Caco-2 (cell line): ENCODE measurements around the gene PKP3. TPM values are rescaled to one million over a fixed set of nuclear protein-coding genes. Genes with fewer than 3 reads are reported as not detected.

Source experiments
- BruUV-seq: library from RNA; stranded (reverse); fragments of 400-500 nt; replicated peaks from 2 replicates; lab custom pipeline; 2021; lab: Mats Ljungman, UMichigan
- CTCF ChIA-PET: fragments of 300-600 bp; sonication (Branson Sonifier 250); formaldehyde crosslinking; loops from one replicate; lab custom pipeline; 2022; ENCODE audit warnings: antibody characterized with exemption; lab: Charles Lee
- POLR2A ChIA-PET: fragments of 300-600 bp; sonication (Branson Sonifier 250); formaldehyde crosslinking; loops from one replicate; lab custom pipeline; 2022; ENCODE audit warnings: antibody characterized with exemption; lab: Charles Lee
- DNase-seq, 2 experiments: peaks; one replicate each; pipeline versions ENCODE4 v3.0.0 to v3.0.0-alpha.2; 2020 to 2022
- H3K27me3 ChIP-seq: replicated peaks from 2 replicates; pipeline ENCODE4 v1.6.0; 2011; ENCODE audit warnings: low read length; ENCODE audit not compliant: control insufficient read depth, insufficient read depth
- H3K36me3 ChIP-seq: 2 replicates; pipeline ENCODE4 v1.5.1; 2011; ENCODE audit warnings: low read length; ENCODE audit not compliant: control insufficient read depth, insufficient read depth
- H3K4me1 ChIP-seq: fragments of 250-450 bp; sonication (Bioruptor Pico); 2 replicates; pipeline ENCODE4 v1.5.1; 2020; ENCODE audit warnings: mild to moderate bottlenecking
- H3K4me3 ChIP-seq: 2 replicates; pipeline ENCODE4 v1.5.1; 2011; ENCODE audit warnings: low read depth, mild to moderate bottlenecking, control low read depth, low read length
- H3K9me3 ChIP-seq: fragments of 250-450 bp; sonication (Bioruptor Pico); 2 replicates; pipeline ENCODE4 v1.5.1; 2020; ENCODE audit warnings: mild to moderate bottlenecking, moderate library complexity
- H3K27ac Mint-ChIP-seq: one replicate; pipeline ENCODE4 v1.8.0; 2022; ENCODE audit warnings: mixed read lengths; ENCODE audit not compliant: unreplicated experiment
- H3K27me3 Mint-ChIP-seq: one replicate; pipeline ENCODE4 v1.8.0; 2022; ENCODE audit warnings: mixed read lengths; ENCODE audit not compliant: insufficient read depth, unreplicated experiment
- H3K36me3 Mint-ChIP-seq: one replicate; pipeline ENCODE4 v1.8.0; 2022; ENCODE audit warnings: mild to moderate bottlenecking, mixed read lengths; ENCODE audit not compliant: insufficient read depth, unreplicated experiment
- H3K4me1 Mint-ChIP-seq: one replicate; pipeline ENCODE4 v1.8.0; 2022; ENCODE audit warnings: low read depth, mixed read lengths; ENCODE audit not compliant: unreplicated experiment
- H3K4me3 Mint-ChIP-seq: one replicate; pipeline ENCODE4 v1.8.0; 2022; ENCODE audit warnings: mild to moderate bottlenecking, moderate library complexity, mixed read lengths; ENCODE audit not compliant: unreplicated experiment
- H3K9me3 Mint-ChIP-seq: one replicate; pipeline ENCODE4 v1.8.0; 2022; ENCODE audit warnings: mixed read lengths; ENCODE audit not compliant: unreplicated experiment
- intact Hi-C: fragments of 100-400 bp; cut with micrococcal nuclease; formaldehyde crosslinking; loops from one replicate; pipeline ENCODE4 v1.10.0; 2022; ENCODE audit not compliant: unreplicated experiment
- total RNA-seq: library from RNA; stranded (reverse); gene quantifications from 2 replicates; pipeline ENCODE4 v1.2.3, GENCODE V29; 2022
- TF ChIP-seq, protein P1 (sequence below), 2 experiments: fragments of 200-600 bp in 1 of 2; IDR thresholded peaks; 1 replicate in 1 of 2; 2 replicates in 1 of 2; pipeline versions ENCODE4 v1.5.1 to v1.8.0; 2011 to 2022; ENCODE audit warnings: antibody characterized with exemption in 1 of 2, control low read depth in 1 of 2, inconsistent platforms in 1 of 2, low read depth in 1 of 2, low read length in 1 of 2, mild to moderate bottlenecking in 1 of 2, moderate library complexity in 1 of 2; ENCODE audit not compliant: insufficient read depth in 1 of 2, severe bottlenecking in 1 of 2, unreplicated experiment in 1 of 2

PKP3 gene
- total RNA-seq, 1 experiment from 2014 or later = 149 TPM

- intact Hi-C loops = loop anchor here (5.0 kb wide), 1 partner anchor 51 kb away; the partner anchor contains the start of gene IFITM2
- no TSS peak for BruUV-seq
Measured at GRCh38 chr11:358129-358800, 35.7 kb upstream of the PKP3 start.

GRCh38 chr11:359181-359714, 34.8 kb upstream of the PKP3 start:
- no peak for DNase-seq
- peaks cover 8% of the 10 kb centered on the region for H3K4me1 ChIP-seq
- no peaks in the 10 kb centered on the region for H3K9me3 ChIP-seq
- Mint-ChIP-seq H3K27me3 (no peaks in the 10 kb centered on the region), H3K27ac (no peak overlapping the region), H3K4me3 (no peak overlapping the region), H3K4me1 (no peaks in the 10 kb centered on the region), H3K36me3 (no peaks in the 10 kb centered on the region), H3K9me3 (no peaks in the 10 kb centered on the region)
- no TSS peak for BruUV-seq
- intact Hi-C loops = loop anchor here (5.0 kb wide), 1 partner anchor 52 kb away; the partner anchor contains the start of gene IFITM2
- H3K36me3 ChIP-seq = no peaks in the 10 kb centered on the region
- TF ChIP-seq, protein P1, sequence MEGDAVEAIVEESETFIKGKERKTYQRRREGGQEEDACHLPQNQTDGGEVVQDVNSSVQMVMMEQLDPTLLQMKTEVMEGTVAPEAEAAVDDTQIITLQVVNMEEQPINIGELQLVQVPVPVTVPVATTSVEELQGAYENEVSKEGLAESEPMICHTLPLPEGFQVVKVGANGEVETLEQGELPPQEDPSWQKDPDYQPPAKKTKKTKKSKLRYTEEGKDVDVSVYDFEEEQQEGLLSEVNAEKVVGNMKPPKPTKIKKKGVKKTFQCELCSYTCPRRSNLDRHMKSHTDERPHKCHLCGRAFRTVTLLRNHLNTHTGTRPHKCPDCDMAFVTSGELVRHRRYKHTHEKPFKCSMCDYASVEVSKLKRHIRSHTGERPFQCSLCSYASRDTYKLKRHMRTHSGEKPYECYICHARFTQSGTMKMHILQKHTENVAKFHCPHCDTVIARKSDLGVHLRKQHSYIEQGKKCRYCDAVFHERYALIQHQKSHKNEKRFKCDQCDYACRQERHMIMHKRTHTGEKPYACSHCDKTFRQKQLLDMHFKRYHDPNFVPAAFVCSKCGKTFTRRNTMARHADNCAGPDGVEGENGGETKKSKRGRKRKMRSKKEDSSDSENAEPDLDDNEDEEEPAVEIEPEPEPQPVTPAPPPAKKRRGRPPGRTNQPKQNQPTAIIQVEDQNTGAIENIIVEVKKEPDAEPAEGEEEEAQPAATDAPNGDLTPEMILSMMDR (IDR thresholded peaks at IDR 0.05; ENCODE audit: insufficient read depth in 1 of 2, low read depth in 1 of 2, low read length in 1 of 2, severe bottlenecking in 1 of 2, unreplicated experiment in 1 of 2) = no peak
- POLR2A ChIA-PET = no interaction called here
- H3K27me3 ChIP-seq = no peaks in the 10 kb centered on the region
- CTCF ChIA-PET = interaction anchor here (0.7 kb wide), 1 partner anchor 58 kb away, joined by 3 read pairs; no protein-coding TSS in a partner anchor
- no peak overlapping the region for H3K4me3 ChIP-seq

More at GRCh38 chr11:358129-358800, 35.7 kb upstream of the PKP3 start:
- no peaks in the 10 kb centered on the region for H3K36me3 Mint-ChIP-seq
- Histone ChIP-seq H3K36me3 (no peaks in the 10 kb centered on the region), H3K4me3 (no peak overlapping the region), H3K27me3 (no peaks in the 10 kb centered on the region), H3K4me1 (peaks cover 18% of the 10 kb centered on the region), H3K9me3 (no peaks in the 10 kb centered on the region; the same call in 1 of the 2 replicates)
- no peaks in the 10 kb centered on the region for H3K27me3 Mint-ChIP-seq
- CTCF ChIA-PET = no interaction called here
- H3K27ac Mint-ChIP-seq = no peak overlapping the region
- TF ChIP-seq, protein P1 (IDR thresholded peaks at IDR 0.05; ENCODE audit: insufficient read depth in 1 of 2, low read depth in 1 of 2, low read length in 1 of 2, severe bottlenecking in 1 of 2, unreplicated experiment in 1 of 2) = no peak
- no peak overlapping the region for H3K4me3 Mint-ChIP-seq
- POLR2A ChIA-PET = no interaction called here
- H3K4me1 Mint-ChIP-seq = peaks cover 8% of the 10 kb centered on the region
- no peak for DNase-seq
- H3K9me3 Mint-ChIP-seq = no peaks in the 10 kb centered on the region

GRCh38 chr11:360326-361280, 33.4 kb upstream of the PKP3 start:
- ChIA-PET CTCF (no interaction called here), POLR2A (no interaction called here)
- intact Hi-C loops = loop anchor here (10.0 kb wide), 1 partner anchor 84 kb away; the partner anchor contains the start of gene ANO9
- no peak for DNase-seq
- Mint-ChIP-seq H3K4me1 (no peaks in the 10 kb centered on the region), H3K4me3 (no peak overlapping the region), H3K36me3 (peaks cover 5% of the 10 kb centered on the region), H3K27me3 (no peaks in the 10 kb centered on the region), H3K9me3 (no peaks in the 10 kb centered on the region), H3K27ac (no peak overlapping the region)
- Histone ChIP-seq H3K9me3 (no peaks in the 10 kb centered on the region; the same call in 1 of the 2 replicates), H3K36me3 (no peaks in the 10 kb centered on the region), H3K27me3 (no peaks in the 10 kb centered on the region), H3K4me1 (peaks cover 2% of the 10 kb centered on the region), H3K4me3 (no peak overlapping the region)
- TF ChIP-seq, protein P1 (IDR thresholded peaks at IDR 0.05; ENCODE audit: insufficient read depth in 1 of 2, low read depth in 1 of 2, low read length in 1 of 2, severe bottlenecking in 1 of 2, unreplicated experiment in 1 of 2) = no peak
- BruUV-seq = no TSS peak
